AG20443 (cell line): ENCODE measurements around the gene DAB2IP.
"Not testable (repeated sequence)": the region's sequence is repeated elsewhere in the genome, so short reads cannot be mapped to it uniquely, and the experiment has no call there.

Experiments used
- DNase-seq: peaks from one replicate; pipeline ENCODE4 v3.0.0; 2012; ENCODE audit warnings: low spot score, mixed read lengths

DAB2IP gene

GRCh38 chr9:121776739-121777637 lies 125.6 kb downstream of the DAB2IP start:
- no peak for DNase-seq

GRCh38 chr9:121778252-121779225 lies 127.1 kb downstream of the DAB2IP start:
- DNase-seq = no peak

- DNase-seq = no peak
Measured at GRCh38 chr9:121779381-121780117, 128.1 kb downstream of the DAB2IP start.

GRCh38 chr9:121780177-121781040 lies 129.0 kb downstream of the DAB2IP start:
- DNase-seq = no peak

- DNase-seq = no peak
Measured at GRCh38 chr9:121781145-121781548, 129.7 kb downstream of the DAB2IP start.

- no peak for DNase-seq
Measured at GRCh38 chr9:121781701-121782464, 130.4 kb downstream of the DAB2IP start.

GRCh38 chr9:121782514-121783110 lies 131.2 kb downstream of the DAB2IP start:
- DNase-seq = no peak

GRCh38 chr9:121783111-121783510 lies 131.7 kb downstream of the DAB2IP start:
- no peak for DNase-seq

- DNase-seq = no peak
Measured at GRCh38 chr9:121783521-121784507, 132.4 kb downstream of the DAB2IP start.

GRCh38 chr9:121784731-121785411 lies 133.4 kb downstream of the DAB2IP start:
- no peak for DNase-seq

- no peak for DNase-seq
Measured at GRCh38 chr9:121785673-121786542, 134.5 kb downstream of the DAB2IP start.

- DNase-seq = no peak
Measured at GRCh38 chr9:121786543-121786948, 135.1 kb downstream of the DAB2IP start.

- DNase-seq = no peak
Measured at GRCh38 chr9:121786998-121787422, 135.6 kb downstream of the DAB2IP start.

- DNase-seq = no peak
Measured at GRCh38 chr9:121788686-121789366, 137.4 kb downstream of the DAB2IP start.

GRCh38 chr9:121790841-121791240 lies 139.4 kb downstream of the DAB2IP start:
- no peak for DNase-seq

GRCh38 chr9:121792476-121792875 lies 141.0 kb downstream of the DAB2IP start:
- DNase-seq = not testable (repeated sequence)
